ENCODE results near the gene OR1K1.
"Not testable (repeated sequence)": the region's sequence is repeated elsewhere in the genome, so short reads cannot be mapped to it uniquely, and the experiment has no call there.

The OR1K1 gene

DNA sequence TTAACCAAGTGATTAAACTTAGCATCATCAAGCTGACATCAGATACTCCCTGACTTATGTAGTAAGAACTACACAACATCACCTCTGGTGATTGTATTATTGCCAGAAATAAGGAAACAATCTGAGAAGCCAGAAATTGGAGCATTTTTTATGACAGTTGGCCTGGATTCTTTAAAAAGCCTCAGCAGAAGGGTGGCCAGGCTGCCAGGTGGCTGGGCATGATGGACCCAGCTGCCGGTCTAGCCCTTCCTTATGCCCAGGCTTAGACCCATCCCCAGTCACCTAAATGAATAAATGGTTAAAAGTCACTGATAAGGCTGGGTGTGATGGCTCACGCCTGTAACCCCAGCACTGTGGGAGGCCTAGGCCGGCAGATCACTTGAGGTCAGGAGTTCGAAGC is 12.8 kb downstream of the OR1K1 start:
- no peak for DNase-seq (ENCODE audit: low read depth)

DNA sequence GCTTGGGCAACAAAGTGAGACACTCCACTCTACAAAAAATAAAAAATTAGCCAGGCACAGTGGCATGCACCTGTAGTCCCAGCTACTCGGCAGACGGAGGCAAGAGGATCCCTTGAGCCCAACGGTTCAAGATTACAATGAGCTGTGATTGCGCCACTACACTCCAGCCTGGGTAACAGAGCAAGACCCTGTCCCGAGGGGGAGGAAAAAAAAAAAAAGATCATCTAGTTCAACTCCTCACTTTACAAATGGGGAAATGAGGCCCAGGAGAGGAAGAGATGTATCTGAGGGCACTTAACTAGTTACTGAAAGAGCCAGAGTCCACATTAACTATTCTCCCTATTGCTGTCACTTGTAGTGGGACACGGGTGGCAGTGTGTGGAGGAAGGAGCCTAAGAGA is 14.6 kb downstream of the OR1K1 start:
- DNase-seq (ENCODE audit: low read depth): no peak

DNA sequence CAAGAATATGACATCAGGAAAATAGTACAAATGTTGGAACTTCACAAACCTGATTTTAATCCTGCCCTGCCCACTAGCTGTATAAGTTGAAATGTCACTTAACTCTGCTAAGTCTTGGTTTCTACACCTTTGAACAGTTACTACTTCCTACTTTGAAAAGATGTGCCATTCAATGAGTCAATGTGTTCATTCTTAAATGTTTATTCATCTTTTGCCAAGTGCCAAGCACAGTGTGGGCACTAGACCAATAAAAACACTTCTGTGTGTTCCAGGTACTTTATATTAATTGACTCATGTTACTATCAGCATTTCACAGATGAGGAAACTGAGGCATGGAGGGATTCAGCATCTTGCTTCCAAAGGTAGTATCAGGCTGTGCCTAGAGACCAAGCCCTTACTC is 15.6 kb downstream of the OR1K1 start:
- no peak for DNase-seq (ENCODE audit: low read depth)

DNA sequence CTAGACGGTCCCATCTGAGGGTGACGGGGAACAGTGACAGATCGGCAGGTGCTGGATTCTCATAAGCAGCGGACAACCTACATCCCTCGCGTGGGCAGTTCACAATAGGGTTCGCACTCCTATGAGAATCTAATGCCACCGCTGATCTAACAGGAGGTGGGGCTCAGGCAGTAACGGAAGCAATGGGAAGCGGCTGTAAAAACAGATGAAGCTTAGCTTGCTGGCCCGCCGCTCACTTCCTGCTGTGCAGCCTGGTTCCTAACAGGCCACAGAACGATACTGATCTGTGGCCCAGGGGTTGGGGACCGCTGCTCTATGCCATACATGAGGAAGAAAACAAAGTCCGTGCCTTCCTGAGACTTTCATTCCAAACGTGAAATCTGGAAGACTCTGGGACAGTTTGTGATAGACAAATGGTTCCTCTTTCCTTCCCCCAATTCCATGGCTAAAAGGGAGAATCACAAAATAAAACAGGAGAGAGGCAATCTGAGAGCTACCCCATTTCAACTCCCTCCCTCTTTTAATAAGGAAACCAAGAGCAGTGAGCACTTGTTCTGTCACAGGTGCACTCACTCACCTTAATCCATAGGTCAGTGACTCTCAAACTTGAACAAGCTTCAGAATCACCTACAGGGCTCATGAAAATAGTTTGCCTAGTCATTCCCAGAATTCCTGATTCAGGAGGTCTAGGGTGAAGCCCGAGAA is 16.4 kb downstream of the OR1K1 start:
- DNase-seq (ENCODE audit: low read depth): no peak

DNA sequence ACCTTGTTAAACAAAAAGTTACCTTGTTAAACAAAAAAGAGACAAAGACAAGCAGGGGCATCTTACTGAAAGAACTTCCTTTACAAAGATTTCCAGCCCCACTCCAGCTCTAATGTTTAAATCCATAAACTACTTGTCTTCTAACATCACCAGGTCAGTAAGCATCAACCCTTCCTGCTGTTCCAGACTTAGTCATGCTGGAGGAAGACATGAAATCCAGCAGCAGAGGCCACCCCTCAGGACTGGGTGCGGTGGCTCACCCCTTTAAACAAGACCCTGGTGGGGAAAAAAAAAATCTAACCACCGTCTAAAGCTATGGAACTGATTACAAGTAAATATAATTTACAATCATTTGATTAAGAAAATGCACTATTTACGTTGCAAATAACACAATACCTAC is 19.4 kb downstream of the OR1K1 start:
- no peak for DNase-seq (ENCODE audit: low read depth)

- DNase-seq (ENCODE audit: low read depth): no peak
These were observed 20.0 kb downstream of the OR1K1 start for GRCh38 chr9:122819791-122820489.

DNA sequence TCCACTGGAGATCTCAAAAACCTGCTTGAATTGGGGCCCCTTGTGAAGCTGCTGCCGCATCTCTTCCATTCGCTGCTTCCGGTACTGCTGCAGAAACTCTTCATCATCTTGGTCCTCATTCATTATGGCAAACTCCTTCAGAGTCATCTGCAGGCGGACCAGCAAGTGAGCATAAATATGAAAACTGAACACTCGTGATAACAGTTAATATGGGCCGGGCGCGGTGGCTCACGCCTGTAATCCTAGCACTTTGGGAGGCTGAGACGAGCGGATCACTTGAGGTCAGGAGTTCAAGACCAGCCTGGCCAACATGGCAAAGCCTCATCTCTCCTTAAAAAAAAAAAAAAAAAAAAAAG is 20.5 kb downstream of the OR1K1 start:
- DNase-seq (ENCODE audit: low read depth): no peak

DNA sequence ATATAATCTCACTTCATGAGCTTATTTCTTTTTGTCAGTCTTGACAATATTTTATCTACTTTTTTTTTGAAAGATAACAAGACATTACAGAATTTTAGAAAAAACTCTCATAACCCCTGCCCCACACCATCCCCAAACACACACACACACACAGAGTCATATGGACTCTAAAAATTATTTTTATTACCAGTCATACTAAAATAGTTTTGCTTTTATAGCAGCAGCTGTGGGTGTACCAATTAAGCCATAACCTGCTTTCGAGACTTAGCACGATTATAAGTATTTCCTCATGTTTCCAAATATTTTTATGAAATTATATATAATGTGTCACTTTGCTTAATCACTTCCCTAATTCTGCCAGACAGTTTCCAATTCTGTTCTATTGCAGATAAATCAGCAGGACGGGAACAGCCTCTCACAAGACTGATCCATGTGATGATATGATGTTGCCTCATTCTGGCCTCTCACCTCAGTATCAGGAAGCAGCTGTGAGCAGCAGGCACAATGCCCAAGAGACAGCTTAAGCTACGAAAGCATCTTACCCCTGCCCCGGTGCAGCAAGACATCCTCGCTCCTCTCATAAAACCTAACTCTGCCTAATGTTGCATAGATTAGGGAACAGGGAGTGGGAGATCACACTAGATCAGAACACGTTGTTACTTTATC is 21.5 kb downstream of the OR1K1 start:
- no peak for DNase-seq (ENCODE audit: low read depth)

- DNase-seq (ENCODE audit: low read depth): no peak
These were observed 22.1 kb downstream of the OR1K1 start for GRCh38 chr9:122822056-122822455.

- no peak for DNase-seq (ENCODE audit: low read depth)
These were observed 23.0 kb downstream of the OR1K1 start for GRCh38 chr9:122822938-122823337.

GRCh38 chr9:122827761-122828093 is 27.8 kb downstream of the OR1K1 start:
- no peak for DNase-seq (ENCODE audit: low read depth)

DNA sequence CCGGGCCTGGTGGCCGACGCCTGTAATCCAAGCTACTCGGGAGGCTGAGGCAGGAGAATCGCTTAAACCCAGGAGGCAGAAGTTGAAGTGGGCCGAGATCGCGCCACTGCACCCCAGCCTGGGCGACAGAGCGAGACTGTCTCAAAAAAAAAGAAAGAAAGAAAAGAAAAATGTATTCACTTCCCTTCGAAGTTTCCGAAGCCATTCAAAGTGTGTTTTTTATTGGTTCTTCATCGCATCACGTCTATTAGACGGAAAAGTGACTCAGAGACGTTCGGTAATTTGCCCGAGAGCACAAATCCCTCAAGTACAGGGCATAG is 29.0 kb downstream of the OR1K1 start:
- not testable (repeated sequence) for DNase-seq (ENCODE audit: low read depth)

DNA sequence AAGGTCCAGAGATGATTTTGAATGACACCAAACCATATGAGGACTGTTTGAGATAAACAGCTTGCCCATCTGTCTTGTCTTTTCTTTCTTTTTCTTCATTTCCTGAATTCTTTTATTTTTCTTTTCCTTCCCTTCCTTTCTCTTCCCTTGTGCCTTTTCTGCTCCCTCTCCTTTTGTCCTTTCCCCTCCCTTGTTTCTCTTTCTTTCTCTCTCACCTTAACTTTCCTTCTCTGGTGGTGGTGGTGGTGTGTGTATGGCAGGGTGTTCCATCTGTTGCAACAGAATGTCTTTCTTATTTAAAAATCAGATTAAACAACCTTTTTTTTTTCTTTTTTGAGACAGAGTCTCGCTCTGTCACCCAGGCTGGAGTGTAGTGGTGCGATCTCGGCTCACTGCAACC is 32.3 kb downstream of the OR1K1 start:
- no peak for DNase-seq (ENCODE audit: low read depth)

DNA sequence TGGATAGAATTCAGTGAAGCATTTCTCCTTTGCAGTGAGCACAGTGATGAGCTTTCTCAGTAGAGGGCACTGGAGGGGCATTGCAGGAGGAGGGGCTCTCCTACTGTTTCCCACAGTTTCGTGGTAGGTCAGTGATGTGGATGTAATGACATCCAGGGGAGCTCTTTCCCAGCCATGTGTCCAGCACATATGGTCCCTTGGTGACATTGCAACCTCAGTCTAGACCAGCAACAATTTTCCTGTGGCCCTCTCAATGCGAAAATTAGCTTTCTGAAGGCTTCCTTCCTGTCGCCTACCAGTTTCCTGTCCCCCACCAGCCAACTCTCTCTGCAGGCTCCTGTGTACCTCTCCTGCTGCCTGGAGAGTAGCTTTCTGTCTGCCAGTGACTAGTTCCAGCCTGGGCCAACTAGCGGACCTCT is 35.4 kb downstream of the OR1K1 start:
- no peak for DNase-seq (ENCODE audit: low read depth)

DNA sequence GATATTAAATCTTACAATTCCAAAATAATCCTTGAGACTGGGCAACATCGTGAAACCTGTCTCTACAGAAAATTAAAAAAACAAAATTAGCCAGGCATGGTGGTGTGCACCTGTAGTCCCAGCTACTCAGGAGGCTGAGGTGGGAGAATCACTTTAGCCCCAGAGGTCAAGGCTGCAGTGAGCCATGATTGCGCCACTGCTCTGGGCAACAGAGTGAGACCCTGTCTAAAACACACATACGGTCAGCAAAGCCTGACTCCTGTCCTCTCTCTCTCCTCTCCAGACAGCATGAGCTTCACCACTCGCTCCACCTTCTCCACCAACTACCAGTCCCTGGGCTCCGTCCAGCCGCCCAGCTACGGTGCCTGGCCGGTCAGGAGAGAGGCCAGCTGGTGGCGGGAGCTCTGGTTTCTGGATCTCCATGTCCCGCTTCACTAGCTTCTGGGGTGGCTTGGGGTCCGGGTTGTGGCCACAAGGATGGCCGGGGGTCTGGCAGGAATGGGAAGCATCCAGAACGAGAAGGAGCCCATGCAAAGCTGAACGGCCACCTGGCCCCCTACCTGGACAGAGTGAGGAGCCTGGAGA is 37.4 kb downstream of the OR1K1 start:
- no peak for DNase-seq (ENCODE audit: low read depth)

DNA sequence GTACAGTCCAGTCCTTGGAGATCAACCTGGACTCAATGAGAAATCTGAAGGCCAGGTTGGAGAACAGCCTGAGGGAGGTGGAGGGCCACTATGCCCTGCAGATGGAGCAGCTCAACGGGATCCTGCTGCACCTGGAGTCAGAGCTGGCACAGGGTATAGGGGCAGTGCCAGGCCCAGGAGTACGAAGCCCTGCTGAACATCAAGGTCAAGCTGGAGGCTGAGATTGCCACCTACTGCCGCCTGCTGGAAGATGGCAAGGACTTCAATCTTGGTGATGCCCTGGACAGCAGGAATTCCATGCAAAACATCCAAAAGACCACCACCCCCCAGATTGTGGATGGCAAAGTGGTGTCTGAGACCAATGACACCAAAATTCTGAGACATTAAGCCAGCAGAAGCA is 38.5 kb downstream of the OR1K1 start:
- DNase-seq (ENCODE audit: low read depth): not testable (repeated sequence)

DNA sequence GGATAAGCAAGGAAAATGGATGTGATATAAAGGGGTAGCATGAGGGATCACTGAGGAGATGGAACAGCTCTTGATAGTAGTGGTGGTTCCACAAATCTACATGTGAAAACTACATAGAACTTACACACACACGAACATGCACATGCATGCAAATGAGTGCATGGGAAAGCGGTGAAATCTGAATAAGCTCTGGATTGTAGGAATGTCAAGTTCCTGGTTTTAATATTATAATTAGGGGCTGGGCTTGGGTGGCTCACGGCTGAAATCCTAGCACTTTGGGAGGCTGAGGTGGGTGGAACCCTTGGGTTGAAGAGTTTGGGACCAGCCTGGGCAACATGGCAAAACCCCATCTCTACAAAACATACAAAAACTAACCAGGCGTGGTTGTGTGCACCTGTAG is 41.6 kb downstream of the OR1K1 start:
- no peak for DNase-seq (ENCODE audit: low read depth)

DNA sequence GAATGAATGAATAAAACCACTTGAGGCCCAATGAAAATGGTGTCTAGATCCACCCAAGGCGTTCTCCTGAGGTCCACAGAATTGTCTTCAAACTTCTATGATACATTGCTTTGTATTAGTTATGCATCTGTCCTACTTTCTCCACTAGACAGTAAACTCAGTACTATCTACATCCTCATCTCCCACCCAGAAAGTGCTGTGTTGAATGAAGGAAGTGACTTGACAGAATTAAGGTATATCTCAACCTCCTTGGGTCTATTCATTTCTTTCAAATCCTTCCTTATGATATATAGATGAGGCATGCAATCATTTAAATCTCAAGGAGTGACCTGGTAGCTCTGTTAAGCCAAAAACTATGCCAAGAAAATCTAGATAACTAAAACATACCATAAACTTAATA is 44.2 kb downstream of the OR1K1 start:
- no peak for DNase-seq (ENCODE audit: low read depth)

DNA sequence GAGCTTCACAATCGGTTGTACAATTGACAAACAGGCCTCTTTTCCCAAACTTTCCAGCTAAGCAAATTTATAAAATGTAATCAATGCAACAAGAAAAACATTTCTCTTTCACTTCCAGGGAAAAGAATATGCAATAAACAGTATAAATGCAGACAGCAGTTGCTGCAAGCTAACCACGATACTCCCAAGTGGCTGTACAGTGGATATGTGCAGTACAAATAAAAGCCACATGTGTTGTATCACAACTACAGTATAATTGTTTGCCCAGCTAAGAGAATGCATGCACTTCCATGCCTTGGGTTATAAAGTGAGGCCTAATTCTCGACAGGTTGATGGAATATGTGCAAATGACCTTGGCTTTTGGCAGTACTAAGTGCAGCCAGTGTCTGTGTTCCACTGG is 45.2 kb downstream of the OR1K1 start:
- no peak for DNase-seq (ENCODE audit: low read depth)

- DNase-seq (ENCODE audit: low read depth): no peak
These were observed 46.5 kb downstream of the OR1K1 start for GRCh38 chr9:122846371-122846940.

DNA sequence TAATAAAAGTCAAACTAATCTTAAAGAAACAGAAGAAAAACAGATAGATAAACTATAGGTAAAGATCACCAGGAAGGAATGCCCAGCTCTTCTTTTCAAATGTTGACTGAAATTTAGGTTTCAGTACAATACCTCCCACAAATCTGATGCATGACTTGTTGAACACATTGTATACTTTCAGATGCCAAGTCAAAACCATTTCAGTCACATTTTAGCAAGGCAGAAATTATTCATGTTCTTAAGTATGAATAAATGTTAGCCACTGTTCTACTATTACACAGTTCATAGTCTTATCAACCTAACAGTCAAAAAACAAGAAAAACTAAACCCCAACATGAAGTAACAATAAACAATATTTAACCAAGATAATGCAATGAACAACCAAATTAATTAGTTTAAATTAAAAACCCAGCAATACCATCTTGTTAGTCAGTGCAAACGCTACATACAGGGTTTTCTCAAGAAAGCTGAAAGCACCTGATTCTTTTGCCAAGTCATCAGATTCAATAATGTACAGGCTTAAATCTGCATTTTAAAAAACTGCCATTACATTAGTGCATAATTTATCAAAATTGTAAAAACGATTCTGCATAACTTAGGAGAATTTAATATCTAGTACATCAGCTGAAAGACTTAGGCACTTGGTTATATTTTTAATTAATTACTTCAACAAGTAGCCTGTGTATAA is 48.5 kb downstream of the OR1K1 start:
- no peak for DNase-seq (ENCODE audit: low read depth)
